Activated naive CD4-positive, alpha-beta T cell (primary cell): ENCODE measurements around the gene LAMA2.

Source experiments
- DNase-seq, 4 experiments: peaks; one replicate each; lab custom pipeline; 2025; lab: John Stamatoyannopoulos, UW

Gene LAMA2

GRCh38 chr6:129494099-129494498 is 611.2 kb downstream of the LAMA2 start:
- DNase-seq, result no peak

- DNase-seq, result no peak
Measured at GRCh38 chr6:129494586-129494985, 611.6 kb downstream of the LAMA2 start.

- no peak for DNase-seq
Measured at GRCh38 chr6:129495652-129496051, 612.7 kb downstream of the LAMA2 start.

GRCh38 chr6:129497481-129498441 is 614.8 kb downstream of the LAMA2 start:
- no peak for DNase-seq

GRCh38 chr6:129498541-129498940 is 615.6 kb downstream of the LAMA2 start:
- DNase-seq, result no peak

GRCh38 chr6:129498950-129499842 is 616.3 kb downstream of the LAMA2 start:
- no peak for DNase-seq

- no peak for DNase-seq
Measured at GRCh38 chr6:129499843-129500219, 616.9 kb downstream of the LAMA2 start.

GRCh38 chr6:129500958-129501739 is 618.2 kb downstream of the LAMA2 start:
- DNase-seq, result no peak

- no peak for DNase-seq
Measured at GRCh38 chr6:129501740-129502660, 619.1 kb downstream of the LAMA2 start.

- DNase-seq, result no peak
Measured at GRCh38 chr6:129504456-129504855, 621.5 kb downstream of the LAMA2 start.

GRCh38 chr6:129507059-129507807 is 624.3 kb downstream of the LAMA2 start:
- DNase-seq, result no peak

GRCh38 chr6:129507846-129508245 is 624.9 kb downstream of the LAMA2 start:
- no peak for DNase-seq

GRCh38 chr6:129508477-129509145 is 625.7 kb downstream of the LAMA2 start:
- no peak for DNase-seq

GRCh38 chr6:129510950-129511349 is 628.0 kb downstream of the LAMA2 start:
- no peak for DNase-seq

GRCh38 chr6:129513471-129513870 is 630.5 kb downstream of the LAMA2 start:
- no peak for DNase-seq

- no peak for DNase-seq
Measured at GRCh38 chr6:129515004-129515403, 632.1 kb downstream of the LAMA2 start.

GRCh38 chr6:129516005-129516404 is 633.1 kb downstream of the LAMA2 start:
- no peak for DNase-seq

- DNase-seq, result no peak
Measured at GRCh38 chr6:129516787-129517186, 633.8 kb downstream of the LAMA2 start.

- DNase-seq, result no peak
Measured at GRCh38 chr6:129517288-129517687, 634.4 kb downstream of the LAMA2 start.

- no peak for DNase-seq
Measured at GRCh38 chr6:129519750-129520149, 636.8 kb downstream of the LAMA2 start.
